HTR-8/SVneo (cell line): ENCODE data around the gene CTNNBIP1.

Experiments used
- DNase-seq: peaks from one replicate; pipeline ENCODE4 v3.0.0; 2011; ENCODE audit warnings: low spot score, mixed read lengths; ENCODE audit not compliant: insufficient read length
- FAIRE-seq: peaks from 2 replicates; lab custom pipeline; 2011; peaks lifted over from hg19 to GRCh38; lab: Jason Lieb, UNC

CTNNBIP1 gene

DNA sequence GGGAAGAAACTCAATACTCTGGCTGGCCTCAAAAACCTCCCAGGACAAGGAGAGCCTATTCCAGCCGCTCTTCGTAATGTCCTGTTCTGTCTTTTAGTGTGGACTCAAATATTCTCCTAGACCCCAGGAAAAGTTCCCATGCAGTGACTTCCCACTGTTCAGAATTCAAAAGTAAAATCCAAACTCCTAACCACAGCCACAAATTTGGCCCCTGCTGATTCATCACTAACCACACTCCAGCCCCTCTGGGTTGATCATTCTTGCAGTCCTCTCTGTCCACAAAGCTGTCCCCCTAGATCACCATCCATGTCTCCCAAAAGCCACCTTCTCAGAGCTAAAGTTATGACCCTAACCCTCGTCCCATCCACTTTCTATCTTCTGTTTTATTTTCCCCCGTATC lies 5.1 kb downstream of the CTNNBIP1 start:
- no peak for DNase-seq
- no peak for FAIRE-seq

- DNase-seq: no peak
- FAIRE-seq: no peak
Measured at GRCh38 chr1:9904596-9904995, 5.5 kb downstream of the CTNNBIP1 start.

GRCh38 chr1:9903801-9904527 lies 6.1 kb downstream of the CTNNBIP1 start:
- no peak for FAIRE-seq
- DNase-seq: no peak

GRCh38 chr1:9902060-9902452 lies 8.0 kb downstream of the CTNNBIP1 start:
- FAIRE-seq: no peak
- DNase-seq: no peak

- FAIRE-seq: peak; percentile 23
Measured at GRCh38 chr1:9901148-9902059, 8.7 kb downstream of the CTNNBIP1 start.

DNA sequence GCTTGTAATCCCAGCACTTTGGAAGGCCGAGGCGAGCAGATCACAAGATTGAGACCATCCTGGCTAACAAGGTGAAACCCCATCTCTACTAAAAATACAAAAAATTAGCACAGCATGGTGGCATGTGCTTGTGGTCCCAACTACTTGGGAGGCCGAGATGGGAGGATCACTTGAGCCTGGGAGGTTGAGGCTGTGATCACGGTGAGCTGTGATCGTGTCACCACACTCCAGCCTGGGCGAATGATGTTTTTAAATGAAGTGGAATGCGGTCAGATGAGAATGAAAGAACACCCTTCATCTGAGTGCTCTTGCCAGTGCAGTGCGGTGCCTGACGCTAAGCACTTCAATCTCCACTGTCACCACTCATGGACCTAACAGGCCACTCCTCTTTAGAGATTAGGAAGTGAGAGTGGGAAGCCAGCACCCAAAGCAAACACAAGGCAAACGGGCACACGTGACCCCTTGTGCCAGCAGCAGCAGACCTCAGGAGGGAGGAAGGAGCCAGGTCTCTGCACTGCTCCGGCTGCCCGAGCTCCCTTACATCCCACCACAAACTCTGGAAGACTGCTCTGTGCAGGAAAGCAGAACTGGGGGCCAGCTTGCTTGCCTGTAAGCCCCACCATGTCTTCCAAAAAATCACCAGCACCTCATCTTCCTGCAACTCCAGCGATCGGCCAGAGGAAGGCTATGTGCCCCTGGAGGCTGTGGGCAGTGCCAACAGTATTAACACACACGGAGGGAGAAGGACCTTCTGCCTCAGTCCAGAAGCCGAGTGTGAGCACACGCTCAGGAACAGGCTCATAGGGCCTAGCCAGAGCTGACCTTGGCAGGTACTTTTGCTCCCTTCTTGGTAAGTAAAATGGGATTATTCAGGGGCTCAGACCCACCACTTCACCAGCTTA lies 9.7 kb downstream of the CTNNBIP1 start:
- no peak for FAIRE-seq
- DNase-seq: no peak

More at GRCh38 chr1:9901148-9902059, 8.7 kb downstream of the CTNNBIP1 start:
- DNase-seq: no peak

- FAIRE-seq (no peak), DNase-seq (no peak)
Measured at GRCh38 chr1:9894115-9894514, 16.0 kb downstream of the CTNNBIP1 start.

DNA sequence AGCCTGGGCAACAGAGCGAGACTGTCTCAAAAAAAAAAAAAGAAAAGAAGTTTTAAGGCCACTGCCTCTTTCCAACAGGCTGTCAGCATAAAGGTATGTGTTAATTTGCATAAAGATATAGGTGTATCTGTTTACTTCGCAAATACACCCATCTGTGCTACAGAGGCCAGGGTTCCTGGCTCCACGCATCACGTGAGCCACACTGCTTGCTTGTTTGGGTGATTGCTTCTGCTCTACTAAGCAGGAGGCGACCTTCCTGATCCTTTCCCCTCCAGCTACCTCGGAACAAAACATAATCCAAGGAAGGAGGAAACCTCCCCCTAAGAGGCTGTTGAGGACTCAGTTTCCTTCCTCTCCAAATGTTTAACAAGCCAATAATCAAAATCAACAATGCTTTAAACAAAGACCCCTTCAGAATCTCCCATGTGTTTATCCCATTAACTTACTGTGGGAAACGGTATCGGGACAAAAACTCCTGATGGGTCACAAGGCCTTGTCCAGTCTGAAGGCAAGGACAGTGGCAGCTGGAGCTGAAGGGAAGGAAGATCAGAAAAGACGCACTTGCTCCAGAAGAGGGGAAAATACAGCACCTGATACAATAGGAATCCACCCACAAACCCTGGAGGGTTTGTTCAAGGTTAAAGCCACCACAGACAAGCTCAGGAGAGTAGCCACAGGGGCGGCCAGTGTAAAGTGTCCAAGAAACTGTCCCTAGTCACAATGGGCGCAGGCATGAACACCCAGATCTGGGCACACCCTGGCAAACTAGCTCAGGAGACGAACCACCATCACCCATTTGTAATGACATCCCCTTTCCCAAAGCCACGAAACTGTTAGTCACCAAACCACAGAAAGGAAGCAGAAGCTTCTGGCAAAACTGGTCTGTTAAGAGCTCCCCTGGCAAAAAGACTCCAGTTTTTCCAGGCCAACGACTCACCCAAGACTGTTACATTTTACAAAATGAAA lies 17.2 kb downstream of the CTNNBIP1 start:
- FAIRE-seq: no peak
- DNase-seq: peak; percentile 23

GRCh38 chr1:9891207-9891606 lies 18.9 kb downstream of the CTNNBIP1 start:
- DNase-seq (peak; percentile 25), FAIRE-seq (no peak)

DNA sequence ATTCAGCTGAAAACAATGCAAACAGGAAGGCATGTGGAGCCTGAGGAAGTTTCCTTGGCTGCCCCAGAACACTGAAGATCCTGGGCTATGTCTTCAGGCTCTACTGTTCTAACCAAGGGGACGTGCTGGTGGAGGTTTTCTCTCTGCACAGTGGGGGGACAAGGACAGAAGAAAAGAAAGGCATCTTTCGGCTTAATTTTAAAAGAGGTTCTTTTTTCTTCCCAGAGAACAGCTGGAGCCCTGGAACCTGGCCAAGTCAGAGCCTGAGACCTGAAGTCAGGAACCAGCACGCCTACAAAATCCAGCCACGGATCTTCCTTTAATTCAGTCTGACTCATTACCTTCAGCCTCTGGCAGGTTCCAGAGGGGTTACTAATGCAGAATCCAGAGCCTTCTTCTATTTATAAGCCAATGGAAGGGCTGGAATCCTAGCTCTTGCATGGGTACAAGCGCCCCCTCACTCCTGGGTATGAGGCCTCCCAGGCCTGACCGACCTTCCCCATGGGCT lies 19.8 kb downstream of the CTNNBIP1 start:
- FAIRE-seq (no peak), DNase-seq (peak; percentile 76)

- DNase-seq (no peak), FAIRE-seq (no peak)
Measured at GRCh38 chr1:9889411-9889810, 20.7 kb downstream of the CTNNBIP1 start.

GRCh38 chr1:9888886-9889285 lies 21.2 kb downstream of the CTNNBIP1 start:
- FAIRE-seq (no peak), DNase-seq (no peak)

DNA sequence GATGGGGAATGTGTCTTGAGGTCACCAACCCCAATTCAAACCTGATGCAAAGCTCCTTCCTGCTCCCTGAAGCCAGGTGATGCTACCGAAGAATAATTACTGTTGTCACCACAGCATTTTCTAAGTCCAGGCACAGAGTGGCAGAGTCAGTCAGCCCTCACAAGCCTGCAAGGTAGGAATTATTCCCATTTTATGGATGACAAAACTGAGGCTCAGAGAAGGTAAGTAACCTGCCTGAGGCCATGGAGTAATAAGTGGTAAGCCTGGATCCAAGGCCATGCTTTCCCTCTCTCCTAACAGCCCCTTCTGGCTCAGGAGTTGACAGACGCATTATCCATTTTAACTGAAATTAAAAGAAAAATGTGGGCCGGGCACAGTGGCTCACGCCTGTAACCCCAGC lies 23.0 kb downstream of the CTNNBIP1 start:
- no peak for FAIRE-seq
- DNase-seq: no peak

- no peak for FAIRE-seq
Measured at GRCh38 chr1:9886092-9886742, 23.9 kb downstream of the CTNNBIP1 start.

DNA sequence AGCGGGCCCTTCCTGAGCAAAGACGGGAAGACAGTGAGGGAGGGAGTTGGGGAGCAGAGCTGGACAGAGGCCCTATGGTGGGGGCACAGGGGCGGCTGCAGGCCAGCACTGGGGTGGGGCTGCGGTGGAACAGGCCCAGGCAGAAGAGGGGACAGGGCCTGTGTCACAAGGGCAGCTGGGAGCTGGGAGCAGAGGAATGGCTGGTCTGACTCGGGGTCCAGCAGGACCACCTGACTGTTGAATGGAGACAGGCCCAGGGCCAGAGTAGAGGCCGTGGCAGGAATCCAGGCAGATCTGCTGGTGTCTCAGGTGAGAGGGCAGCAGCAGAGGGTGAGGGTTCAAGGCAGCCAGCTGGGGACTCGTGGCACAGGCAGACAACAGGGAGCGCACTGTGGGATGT lies 25.3 kb downstream of the CTNNBIP1 start:
- no peak for DNase-seq
- no peak for FAIRE-seq

More at GRCh38 chr1:9886092-9886742, 23.9 kb downstream of the CTNNBIP1 start:
- DNase-seq: no peak

DNA sequence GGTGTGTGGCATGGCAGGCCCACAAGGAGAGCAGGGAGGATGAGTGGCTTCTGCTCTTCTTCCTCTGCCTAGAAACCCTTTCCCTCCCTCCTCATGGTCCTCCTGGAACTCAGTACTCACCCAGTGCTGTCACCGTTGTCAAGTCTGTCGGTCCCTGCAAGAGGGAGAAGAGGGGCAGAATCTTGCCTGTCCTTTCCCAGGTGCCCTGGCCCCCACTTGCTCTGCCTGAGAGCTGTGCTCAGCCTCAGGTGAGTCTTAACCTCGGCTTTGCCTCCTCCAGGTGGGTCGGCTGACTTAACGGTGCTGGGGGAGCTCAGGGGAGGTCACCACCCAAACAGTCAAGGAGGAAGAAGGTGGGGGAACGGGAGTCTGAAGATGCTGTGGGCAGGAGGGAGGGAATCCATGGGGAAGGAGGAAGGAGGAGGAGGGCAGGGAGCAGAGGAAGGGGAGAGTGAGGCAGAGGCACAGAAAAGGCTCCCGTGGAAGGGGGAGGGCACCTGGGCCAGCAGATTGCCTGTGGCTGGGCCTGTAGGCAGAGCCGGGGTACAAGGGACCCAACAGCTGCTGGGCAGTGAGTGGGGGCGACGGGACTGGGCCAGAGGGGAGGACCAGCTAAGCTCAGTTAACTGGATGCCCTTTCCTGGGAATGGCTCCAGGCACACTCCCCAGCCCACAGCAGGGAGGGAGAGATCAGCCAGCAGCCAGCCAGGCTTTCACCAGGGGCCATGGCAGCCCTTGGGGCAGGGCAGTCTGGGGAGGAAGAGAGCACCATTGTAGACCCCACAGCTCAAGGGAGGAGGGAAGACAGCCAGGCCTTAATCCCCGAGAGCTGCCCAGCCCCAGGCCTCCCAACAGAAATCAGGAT lies 26.3 kb downstream of the CTNNBIP1 start:
- FAIRE-seq: no peak
- DNase-seq: no peak

DNA sequence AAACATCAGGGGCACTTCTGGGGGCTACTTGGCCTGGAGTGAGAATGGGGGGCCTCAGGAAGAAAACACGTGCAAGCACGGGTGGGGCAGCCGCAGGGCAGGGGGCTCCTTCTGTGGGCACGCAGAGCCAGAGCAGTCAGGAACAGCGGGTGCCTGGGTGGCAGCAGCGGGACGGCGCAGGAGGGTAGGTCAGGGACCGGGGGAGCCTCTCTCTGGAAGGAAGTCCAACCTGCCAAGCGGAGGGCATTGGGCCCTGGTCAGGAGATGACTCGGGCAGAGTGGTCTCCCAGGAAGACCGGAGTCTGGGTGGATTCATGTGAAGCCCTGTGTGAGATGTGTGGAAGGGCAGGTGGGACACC lies 27.1 kb downstream of the CTNNBIP1 start:
- FAIRE-seq (no peak), DNase-seq (no peak)
